Keratinocyte (primary cell): ENCODE measurements around the gene RBP5. TPM values are rescaled to one million over a fixed set of nuclear protein-coding genes. Genes with fewer than 3 reads are reported as not detected.

Experiments
- DNase-seq: peaks from one replicate; pipeline ENCODE4 v3.0.0-alpha.2; 2011; ENCODE audit warnings: low read depth, missing footprints, low spot score
- FAIRE-seq: peaks from 2 replicates; lab custom pipeline; 2011; peaks lifted over from hg19 to GRCh38; lab: Jason Lieb, UNC
- H2AFZ ChIP-seq: 2 replicates; pipeline ENCODE4 v1.6.0; 2012; ENCODE audit warnings: low read length, control low read depth, inconsistent platforms; ENCODE audit not compliant: control insufficient read depth
- H3K27ac ChIP-seq: 2 replicates; pipeline ENCODE4 v1.5.1; 2011; ENCODE audit warnings: low read length; ENCODE audit not compliant: control insufficient read depth, insufficient read depth
- H3K27me3 ChIP-seq: 3 replicates; pipeline ENCODE4 v1.6.0; 2011; ENCODE audit warnings: low read length; ENCODE audit not compliant: control insufficient read depth, insufficient read depth; ENCODE audit errors: extremely low read depth
- H3K36me3 ChIP-seq, 2 experiments: 2 replicates in 1 of 2; 3 replicates in 1 of 2; pipeline ENCODE4 v1.5.1; 2011; ENCODE audit warnings: low read length in 2 of 2, mild to moderate bottlenecking in 1 of 2; ENCODE audit not compliant: control insufficient read depth in 2 of 2, insufficient read depth in 2 of 2; ENCODE audit errors: extremely low read depth in 1 of 2
- H3K4me1 ChIP-seq: 3 replicates; pipeline ENCODE4 v1.5.1; 2011; ENCODE audit warnings: low read length; ENCODE audit not compliant: control insufficient read depth, insufficient read depth; ENCODE audit errors: extremely low read depth
- H3K4me2 ChIP-seq: 3 replicates; pipeline ENCODE4 v1.6.0; 2011; ENCODE audit warnings: low read depth, low read length; ENCODE audit not compliant: control insufficient read depth, insufficient read depth; ENCODE audit errors: extremely low read depth
- H3K4me3 ChIP-seq, 3 experiments: fragments of 200-600 bp in 1 of 3; sonication (generic) in 1 of 3; 2 replicates in 2 of 3; 3 replicates in 1 of 3; pipeline ENCODE4 v1.5.1; 2011 to 2016; ENCODE audit warnings: low read length in 3 of 3, mild to moderate bottlenecking in 3 of 3, control low read depth in 2 of 3, inconsistent platforms in 1 of 3, low read depth in 1 of 3, mixed read lengths in 1 of 3, mixed run types in 1 of 3, moderate library complexity in 1 of 3; ENCODE audit not compliant: control insufficient read depth in 2 of 3, insufficient read depth in 2 of 3; ENCODE audit errors: extremely low read depth in 1 of 3
- H3K79me2 ChIP-seq: 2 replicates; pipeline ENCODE4 v1.6.0; 2012; ENCODE audit warnings: low read length; ENCODE audit not compliant: control insufficient read depth, insufficient read depth
- H3K9ac ChIP-seq: 3 replicates; pipeline ENCODE4 v1.6.0; 2011; ENCODE audit warnings: low read length; ENCODE audit not compliant: control insufficient read depth, insufficient read depth; ENCODE audit errors: extremely low read depth
- H3K9me1 ChIP-seq: 3 replicates; pipeline ENCODE4 v1.6.0; 2011; ENCODE audit warnings: low read length; ENCODE audit not compliant: control insufficient read depth, insufficient read depth; ENCODE audit errors: extremely low read depth
- H3K9me3 ChIP-seq: 2 replicates; pipeline ENCODE4 v1.5.1; 2012; ENCODE audit warnings: low read depth, low read length; ENCODE audit not compliant: control insufficient read depth
- H4K20me1 ChIP-seq: 3 replicates; pipeline ENCODE4 v1.6.0; 2011; ENCODE audit warnings: low read length; ENCODE audit not compliant: control insufficient read depth, insufficient read depth; ENCODE audit errors: extremely low read depth
- EZH2 ChIP-seq: IDR thresholded peaks from one replicate; pipeline ENCODE4 v1.6.1; 2012; ENCODE audit warnings: inconsistent platforms, mild to moderate bottlenecking, low read length, moderate library complexity
- dilution Hi-C: fragments of 300-500 bp; cut with MboI; formaldehyde crosslinking; loops from one replicate; pipeline ENCODE4 v1.7.0; 2020; ENCODE audit warnings: low sequenced_read_pairs; ENCODE audit not compliant: extremely low pct_ligation_motif_present
- polyA plus RNA-seq, 5 experiments: library from polyadenylated mRNA; depleted of rRNA in 3 of 5; stranded (reverse) in 3 of 5; stranded (forward) in 1 of 5; unstranded in 1 of 5; fragments of >200 nt; gene quantifications; 1 replicate in 1 of 5; 2 replicates in 3 of 5; 3 replicates in 1 of 5; pipeline versions ENCODE4 v1.2.1 to v1.2.3, GENCODE V29; 2011 to 2012; ENCODE audit warnings: missing spikeins in 2 of 5, low read depth in 1 of 5, low replicate concordance in 1 of 5
- TF ChIP-seq, protein P1 (sequence below), 3 experiments: IDR thresholded peaks in 1 of 3; conservative IDR thresholded peaks in 1 of 3; optimal IDR thresholded peaks in 1 of 3; 2 replicates in 2 of 3; 3 replicates in 1 of 3; pipeline versions ENCODE3 to v1.5.1; 2011; ENCODE audit warnings: low read length in 3 of 3, mild to moderate bottlenecking in 3 of 3, moderate library complexity in 2 of 3, control low read depth in 1 of 3, inconsistent platforms in 1 of 3; ENCODE audit not compliant: insufficient read depth in 2 of 3; ENCODE audit errors: extremely low read depth in 1 of 3

RBP5 gene
- polyA plus RNA-seq, 1 donor (not counting 4 experiments of a cell fraction or from before 2014, with no cell fraction given), result not detected

DNA sequence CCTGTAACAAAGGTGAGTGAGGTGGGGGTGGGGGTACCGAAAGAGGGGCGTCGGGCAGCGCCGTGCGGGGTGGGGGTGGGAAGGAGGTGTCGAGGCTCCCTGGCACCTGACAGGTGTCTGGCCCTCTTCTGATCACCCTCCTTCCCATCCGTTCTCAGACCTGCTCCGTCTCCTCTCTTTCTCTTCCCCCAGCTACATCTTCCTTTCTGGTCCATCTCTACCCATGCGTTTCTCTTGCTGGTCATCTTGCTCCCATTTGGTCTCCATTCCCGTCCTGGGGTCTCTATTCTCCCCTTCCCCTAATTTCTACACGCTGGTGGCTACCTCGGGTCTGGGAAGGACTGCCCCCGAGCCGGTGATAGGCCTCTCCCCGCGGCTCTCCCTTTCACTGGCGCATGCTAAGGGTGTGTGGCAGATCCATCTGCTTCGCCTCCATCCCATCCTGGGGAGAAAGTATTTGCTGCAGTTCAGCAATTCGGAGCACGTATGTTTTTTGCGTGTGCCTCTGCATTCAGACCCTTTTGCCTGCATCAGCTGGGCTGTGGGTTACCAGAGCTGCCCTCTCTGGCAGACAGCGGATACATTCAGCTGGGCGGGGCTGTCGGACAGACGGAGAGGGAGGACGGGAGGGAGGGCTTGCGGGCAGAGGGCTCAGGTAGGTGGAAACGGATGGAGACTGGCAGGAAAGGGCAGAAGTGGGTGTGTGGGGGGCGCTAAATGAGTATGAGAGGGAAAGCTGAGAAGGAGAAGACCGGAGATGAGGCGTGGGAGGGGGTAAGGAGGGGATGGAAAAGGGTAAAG is 2.2 kb upstream of the RBP5 start:
- peak overlapping the region; percentile 95 for H3K4me2 ChIP-seq
- H4K20me1 ChIP-seq, result peaks cover 2% of the 10 kb centered on the region
- peak overlapping the region; percentile 58 for H2AFZ ChIP-seq
- TF ChIP-seq, protein P1, sequence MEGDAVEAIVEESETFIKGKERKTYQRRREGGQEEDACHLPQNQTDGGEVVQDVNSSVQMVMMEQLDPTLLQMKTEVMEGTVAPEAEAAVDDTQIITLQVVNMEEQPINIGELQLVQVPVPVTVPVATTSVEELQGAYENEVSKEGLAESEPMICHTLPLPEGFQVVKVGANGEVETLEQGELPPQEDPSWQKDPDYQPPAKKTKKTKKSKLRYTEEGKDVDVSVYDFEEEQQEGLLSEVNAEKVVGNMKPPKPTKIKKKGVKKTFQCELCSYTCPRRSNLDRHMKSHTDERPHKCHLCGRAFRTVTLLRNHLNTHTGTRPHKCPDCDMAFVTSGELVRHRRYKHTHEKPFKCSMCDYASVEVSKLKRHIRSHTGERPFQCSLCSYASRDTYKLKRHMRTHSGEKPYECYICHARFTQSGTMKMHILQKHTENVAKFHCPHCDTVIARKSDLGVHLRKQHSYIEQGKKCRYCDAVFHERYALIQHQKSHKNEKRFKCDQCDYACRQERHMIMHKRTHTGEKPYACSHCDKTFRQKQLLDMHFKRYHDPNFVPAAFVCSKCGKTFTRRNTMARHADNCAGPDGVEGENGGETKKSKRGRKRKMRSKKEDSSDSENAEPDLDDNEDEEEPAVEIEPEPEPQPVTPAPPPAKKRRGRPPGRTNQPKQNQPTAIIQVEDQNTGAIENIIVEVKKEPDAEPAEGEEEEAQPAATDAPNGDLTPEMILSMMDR (optimal IDR thresholded peaks at IDR 0.05 in 1 of 3, IDR thresholded peaks at IDR 0.05 in 1 of 3, conservative IDR thresholded peaks at IDR 0.05 in 1 of 3; ENCODE audit: extremely low read depth in 1 of 3, insufficient read depth in 2 of 3, low read length in 3 of 3), result peak in 1 of 3 experiments; percentile 19
- TF ChIP-seq EZH2, result no peak
- peaks cover 7 to 14% of the 10 kb centered on the region in 2 experiments for H3K36me3 ChIP-seq
- H3K4me3 ChIP-seq, result peak overlapping the region; percentile 65 to 74 (median 74)
- no peaks in the 10 kb centered on the region for H3K27me3 ChIP-seq
- DNase-seq, result no peak
- no peaks in the 10 kb centered on the region for H3K79me2 ChIP-seq
- H3K4me1 ChIP-seq, result peaks cover 18% of the 10 kb centered on the region
- H3K9ac ChIP-seq, result peak overlapping the region; percentile 61
- no peaks in the 10 kb centered on the region for H3K9me1 ChIP-seq
- no peak overlapping the region for H3K27ac ChIP-seq
- no peaks in the 10 kb centered on the region for H3K9me3 ChIP-seq
- no peak for FAIRE-seq
- dilution Hi-C loops, result no loop called here

DNA sequence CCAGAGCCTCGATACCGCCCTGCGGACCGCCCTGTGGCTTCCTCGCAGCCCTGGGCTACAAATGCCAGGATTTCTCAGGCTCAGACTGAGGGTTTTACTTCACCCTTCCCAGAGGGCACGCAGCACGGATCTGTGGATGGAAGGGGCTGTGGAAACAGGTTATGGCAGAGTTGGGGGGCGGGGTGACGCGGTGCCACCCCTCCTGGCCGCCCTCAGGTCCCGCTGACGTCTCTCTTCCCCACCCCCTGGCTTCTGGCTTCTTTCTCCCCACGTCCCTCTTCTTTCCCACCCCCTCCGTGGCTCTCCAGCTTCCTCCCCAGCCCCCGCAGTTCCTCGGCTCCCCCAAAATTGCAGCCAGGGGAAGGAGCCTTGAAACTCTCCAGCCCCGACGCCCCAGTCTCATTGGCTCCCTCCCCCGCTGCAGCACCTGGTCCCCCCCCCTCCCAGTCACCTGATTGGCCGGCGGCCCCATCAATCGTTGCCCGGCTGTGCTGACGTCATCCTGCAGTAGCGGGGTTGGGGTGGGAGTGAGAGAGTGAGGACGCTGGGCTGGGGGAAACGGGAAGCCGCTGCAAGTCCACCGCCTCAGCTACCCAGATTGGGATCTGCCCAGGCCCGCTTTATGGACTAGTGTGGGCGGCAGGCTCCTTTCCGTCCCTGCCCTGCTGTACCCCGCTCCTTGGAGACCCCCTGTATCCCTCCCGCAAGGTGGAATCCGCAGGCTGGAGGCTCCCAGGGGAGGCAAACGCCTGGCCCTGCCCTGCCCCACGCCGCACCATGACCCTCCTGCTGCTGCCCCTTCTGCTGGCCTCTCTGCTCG is 1.4 kb upstream of the RBP5 start, which contains the start of gene CLSTN3:
CLSTN3 (plus strand) TSS at position 500 of the 820 bp plus-strand sequence; CDS start at position 778, 278 bp downstream.
- Histone ChIP-seq H3K27ac (peak within 1 kb of the TSS; percentile 8), H3K9ac (peak within 1 kb of the TSS; percentile 61)
- no peak for TF ChIP-seq EZH2
- TF ChIP-seq, protein P1 (optimal IDR thresholded peaks at IDR 0.05 in 1 of 3, IDR thresholded peaks at IDR 0.05 in 1 of 3, conservative IDR thresholded peaks at IDR 0.05 in 1 of 3; ENCODE audit: extremely low read depth in 1 of 3, insufficient read depth in 2 of 3, low read length in 3 of 3), result no peak

More for the DNA sequence above, 1.4 kb upstream of the RBP5 start, which contains the start of gene CLSTN3:
- peak within 1 kb of the TSS; percentile 65 to 74 (median 74) for H3K4me3 ChIP-seq
- H3K27me3 ChIP-seq, result no peaks in the 10 kb centered on the region
- peaks cover 3 to 14% of the 10 kb centered on the region in 2 experiments for H3K36me3 ChIP-seq
- H3K9me1 ChIP-seq, result no peaks in the 10 kb centered on the region
- H3K4me2 ChIP-seq, result peak within 1 kb of the TSS; percentile 95
- peaks cover 2% of the 10 kb centered on the region for H4K20me1 ChIP-seq
- peak within 1 kb of the TSS; percentile 73 for H2AFZ ChIP-seq
- dilution Hi-C loops, result no loop called here
- no peaks in the 10 kb centered on the region for H3K79me2 ChIP-seq
- DNase-seq (no peak), FAIRE-seq (no peak)
- peaks cover 18% of the 10 kb centered on the region for H3K4me1 ChIP-seq
- H3K9me3 ChIP-seq, result no peaks in the 10 kb centered on the region
